ENCODE results near the gene SMG5.
"Not testable (repeated sequence)": the region's sequence is repeated elsewhere in the genome, so short reads cannot be mapped to it uniquely, and the experiment has no call there.

Gene SMG5, protein sequence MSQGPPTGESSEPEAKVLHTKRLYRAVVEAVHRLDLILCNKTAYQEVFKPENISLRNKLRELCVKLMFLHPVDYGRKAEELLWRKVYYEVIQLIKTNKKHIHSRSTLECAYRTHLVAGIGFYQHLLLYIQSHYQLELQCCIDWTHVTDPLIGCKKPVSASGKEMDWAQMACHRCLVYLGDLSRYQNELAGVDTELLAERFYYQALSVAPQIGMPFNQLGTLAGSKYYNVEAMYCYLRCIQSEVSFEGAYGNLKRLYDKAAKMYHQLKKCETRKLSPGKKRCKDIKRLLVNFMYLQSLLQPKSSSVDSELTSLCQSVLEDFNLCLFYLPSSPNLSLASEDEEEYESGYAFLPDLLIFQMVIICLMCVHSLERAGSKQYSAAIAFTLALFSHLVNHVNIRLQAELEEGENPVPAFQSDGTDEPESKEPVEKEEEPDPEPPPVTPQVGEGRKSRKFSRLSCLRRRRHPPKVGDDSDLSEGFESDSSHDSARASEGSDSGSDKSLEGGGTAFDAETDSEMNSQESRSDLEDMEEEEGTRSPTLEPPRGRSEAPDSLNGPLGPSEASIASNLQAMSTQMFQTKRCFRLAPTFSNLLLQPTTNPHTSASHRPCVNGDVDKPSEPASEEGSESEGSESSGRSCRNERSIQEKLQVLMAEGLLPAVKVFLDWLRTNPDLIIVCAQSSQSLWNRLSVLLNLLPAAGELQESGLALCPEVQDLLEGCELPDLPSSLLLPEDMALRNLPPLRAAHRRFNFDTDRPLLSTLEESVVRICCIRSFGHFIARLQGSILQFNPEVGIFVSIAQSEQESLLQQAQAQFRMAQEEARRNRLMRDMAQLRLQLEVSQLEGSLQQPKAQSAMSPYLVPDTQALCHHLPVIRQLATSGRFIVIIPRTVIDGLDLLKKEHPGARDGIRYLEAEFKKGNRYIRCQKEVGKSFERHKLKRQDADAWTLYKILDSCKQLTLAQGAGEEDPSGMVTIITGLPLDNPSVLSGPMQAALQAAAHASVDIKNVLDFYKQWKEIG

DNA sequence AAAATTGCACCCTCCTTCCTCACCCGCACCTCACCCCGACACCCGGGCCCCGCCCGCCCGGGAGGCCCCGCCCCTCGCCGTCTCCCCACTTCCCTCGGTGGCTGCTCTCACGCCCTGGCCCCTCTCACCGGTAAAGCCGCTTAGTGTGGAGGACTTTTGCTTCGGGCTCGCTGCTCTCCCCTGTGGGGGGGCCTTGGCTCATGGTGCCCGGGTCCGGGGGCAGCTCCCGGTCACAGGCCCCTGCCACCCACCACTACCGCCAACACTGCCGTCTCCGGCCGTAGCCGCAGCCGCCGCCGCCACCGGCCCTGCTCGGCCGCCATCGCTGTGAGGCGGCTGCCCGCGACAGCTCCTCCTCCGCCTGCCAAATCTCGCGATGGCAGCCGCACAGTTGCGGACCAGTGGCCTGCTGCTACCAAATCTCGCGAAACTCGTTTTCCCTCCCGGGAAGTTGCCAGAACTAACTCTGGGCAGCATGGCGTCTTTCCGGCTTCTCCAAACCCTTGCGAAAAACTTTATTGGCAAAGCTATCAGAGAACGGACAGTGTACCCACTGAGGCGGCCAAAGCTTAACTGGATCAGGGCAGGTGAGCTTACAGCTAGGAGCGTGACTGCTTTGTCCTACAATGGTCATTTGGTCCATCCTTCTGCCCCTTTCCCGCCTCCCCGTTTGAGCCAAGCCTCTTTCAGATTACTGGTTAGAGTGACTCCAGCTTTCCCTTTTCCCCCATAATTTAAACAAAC, at the start of gene SMG5:
Gene SMG5, minus strand, starts transcription at position 347 of the 744 bp plus-strand sequence. Its CDS starts 145 bp downstream, at position 202.
- peak; percentile 90 to 94 for DNase-seq

DNA sequence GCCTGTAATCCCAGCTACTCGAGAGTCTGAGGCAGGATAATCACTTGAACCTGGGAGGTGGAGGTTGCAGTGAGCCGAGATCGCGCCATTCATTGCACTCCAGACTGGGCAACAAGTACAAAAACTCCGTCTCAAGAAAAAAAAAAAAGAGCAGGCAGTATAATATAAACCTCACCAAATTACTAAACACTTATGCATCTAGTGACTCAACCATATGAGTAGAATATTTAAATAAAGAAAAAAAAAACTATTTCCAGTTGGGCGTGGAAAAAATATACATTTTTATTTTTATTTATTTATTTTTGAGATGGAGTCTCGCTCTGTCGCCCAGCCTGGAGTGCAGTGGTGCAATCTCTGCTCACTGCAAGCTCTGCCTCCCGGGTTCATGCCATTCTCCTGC, 40.6 kb upstream of the SMG5 start:
- DNase-seq = not testable (repeated sequence)

DNA sequence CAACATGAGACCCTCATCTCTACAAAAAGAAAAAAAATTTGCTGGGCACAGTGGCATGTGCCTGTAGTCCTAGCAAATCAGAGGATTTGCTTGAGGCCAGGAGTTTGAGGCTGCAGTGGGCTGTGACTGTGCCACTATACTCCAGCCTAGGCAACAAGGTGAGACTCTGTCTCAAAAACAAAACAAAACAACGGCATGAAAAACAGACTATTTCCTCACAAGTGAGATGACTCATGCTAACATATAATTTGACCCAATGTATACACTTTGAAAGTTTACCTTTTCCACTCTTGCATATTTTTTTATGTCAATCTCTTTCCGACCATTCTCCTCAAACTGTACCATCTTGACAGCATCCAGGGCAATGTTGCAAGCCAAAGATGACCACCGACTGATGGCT, 37.9 kb upstream of the SMG5 start:
- DNase-seq = no peak

DNA sequence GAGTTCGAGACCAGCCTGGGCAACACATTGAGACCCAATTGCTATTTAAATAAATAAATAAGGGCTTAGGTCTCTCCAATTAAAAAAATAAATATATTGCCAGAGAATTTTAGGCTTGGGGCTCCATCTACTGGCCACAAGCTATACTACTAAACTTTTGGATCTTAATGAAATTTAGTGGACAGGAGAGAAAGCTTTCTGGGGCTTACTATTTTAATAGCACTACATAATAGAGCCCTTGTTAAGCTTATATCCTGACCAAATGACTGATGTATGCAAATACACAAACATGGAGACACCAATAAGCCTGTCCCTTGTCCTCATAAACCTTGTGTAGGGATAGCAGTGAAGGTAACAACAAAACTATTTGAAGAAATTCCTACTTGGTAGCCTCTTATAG, 37.0 kb upstream of the SMG5 start:
- no peak for DNase-seq

DNA sequence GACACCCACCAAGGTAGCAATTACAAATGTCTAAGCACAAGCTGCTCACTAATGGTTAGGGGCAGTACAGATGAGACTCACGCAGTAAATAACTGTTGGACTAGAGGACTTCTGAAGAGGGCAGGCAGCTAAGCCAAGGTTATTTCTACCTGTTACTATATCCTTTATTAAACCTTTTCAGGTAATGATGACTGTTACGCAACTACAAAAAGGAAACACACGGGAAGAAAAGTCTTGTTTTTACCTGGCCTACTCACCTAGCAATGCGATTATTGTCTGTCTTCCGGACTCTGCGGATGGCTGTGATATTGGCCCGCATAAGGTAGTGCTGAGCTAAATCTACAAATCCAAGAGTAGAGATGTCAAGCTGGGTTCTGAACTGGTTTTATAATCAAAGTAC, 34.3 kb upstream of the SMG5 start:
- no peak for DNase-seq

DNA sequence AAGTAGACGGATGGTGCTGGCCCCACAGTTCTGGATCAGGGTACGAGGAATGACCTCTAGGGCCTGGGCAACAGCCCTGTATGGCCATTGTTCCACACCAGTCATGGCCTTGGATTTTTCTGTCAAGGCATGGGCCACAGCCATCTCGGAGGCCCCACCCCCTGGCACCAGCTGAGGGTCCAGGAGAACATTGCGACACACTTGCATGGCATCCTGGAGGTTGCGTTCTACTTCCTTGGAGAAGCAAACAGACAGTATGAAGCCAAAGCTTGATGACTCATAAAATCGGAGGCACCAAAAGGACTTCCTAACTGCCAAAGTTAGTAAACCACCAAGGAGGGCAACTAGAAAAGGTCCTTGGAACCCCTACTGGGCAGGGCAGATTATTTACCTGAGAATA, 28.3 kb upstream of the SMG5 start:
- DNase-seq = no peak

DNA sequence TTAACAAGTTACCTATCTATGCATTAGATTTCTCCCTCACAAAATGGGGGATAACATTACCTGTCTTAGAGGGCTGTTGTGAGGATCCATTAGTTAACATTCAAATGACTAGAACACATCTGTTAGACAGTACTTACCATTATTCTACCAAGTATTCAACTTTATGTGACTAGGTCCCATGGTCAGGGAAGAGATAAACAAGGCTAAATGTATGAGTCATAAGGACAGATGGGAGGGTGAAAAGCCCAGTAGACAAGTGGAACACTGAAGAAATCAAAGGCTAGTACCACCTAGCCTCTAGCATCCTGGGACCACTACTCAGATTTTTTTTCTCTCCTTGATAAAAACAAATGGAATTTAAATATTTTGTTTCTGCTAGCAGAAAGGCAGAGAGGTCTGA, 25.5 kb upstream of the SMG5 start:
- no peak for DNase-seq

DNA sequence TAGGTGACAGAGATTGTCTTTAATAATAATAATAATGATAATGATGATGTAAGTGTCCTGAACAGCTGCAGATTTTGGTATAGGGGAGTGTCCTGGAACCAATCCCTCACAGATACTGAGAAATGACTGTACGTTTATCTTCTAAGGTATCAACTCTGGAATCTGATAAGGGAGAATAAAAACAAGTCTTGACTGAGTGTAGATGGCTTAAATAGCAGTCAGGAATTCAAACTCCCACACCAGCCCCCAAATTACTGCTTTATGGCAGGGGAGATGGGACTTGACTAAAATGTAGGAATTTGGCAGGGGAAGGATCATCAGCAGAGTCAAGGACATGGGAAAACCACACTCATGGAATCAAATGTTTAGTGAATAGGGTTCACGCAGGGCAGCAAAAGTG, 22.6 kb upstream of the SMG5 start:
- DNase-seq = no peak

DNA sequence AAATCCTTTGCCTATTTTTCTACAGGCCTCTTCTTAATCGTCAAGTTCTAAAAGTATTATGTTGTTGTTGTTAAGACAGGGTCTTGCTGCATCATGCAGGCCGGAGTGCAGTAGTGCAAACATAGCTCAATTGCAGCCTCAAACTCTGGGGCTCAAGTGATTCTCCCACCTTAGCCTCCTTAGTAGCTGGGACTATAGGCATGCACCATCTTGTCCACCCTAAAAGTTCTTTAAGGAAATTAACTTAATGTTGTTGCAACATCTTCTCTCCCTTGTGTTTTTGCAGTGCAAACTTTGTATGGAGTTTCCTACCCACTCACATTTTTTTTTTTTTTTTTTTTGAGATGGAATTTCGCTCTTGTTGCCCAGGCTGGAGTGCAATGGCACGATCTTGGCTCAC, 20.6 kb upstream of the SMG5 start:
- DNase-seq = no peak

DNA sequence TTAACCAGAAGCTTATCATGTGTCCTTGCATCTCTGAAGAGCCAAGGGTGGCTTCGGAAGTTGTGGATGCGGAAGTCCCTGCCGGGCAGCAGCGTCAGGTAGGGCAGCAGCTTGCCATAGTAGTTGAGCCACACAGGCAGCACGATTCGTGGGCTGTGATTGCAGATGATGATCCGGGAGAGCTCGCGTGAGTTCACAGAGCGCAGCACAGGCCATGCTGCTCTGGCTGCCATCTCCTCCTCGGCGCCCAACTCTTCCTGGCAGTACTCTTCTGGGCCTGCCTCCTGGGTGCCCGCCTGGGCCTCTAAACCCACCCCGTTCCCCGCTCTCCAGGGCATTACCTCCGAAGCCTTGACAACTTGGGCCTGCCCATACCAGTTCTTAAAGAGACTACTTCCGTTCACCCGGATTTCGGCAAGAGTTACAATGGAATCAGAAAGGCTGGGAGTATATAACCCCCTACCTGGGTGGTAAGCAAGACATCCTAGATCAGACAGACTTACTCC, 16.3 kb upstream of the SMG5 start, which contains the start of gene VHLL:
Gene VHLL, minus strand, starts transcription at position 456 of the 506 bp plus-strand sequence. Its CDS starts 118 bp downstream, at position 338.
- DNase-seq = no peak

DNA sequence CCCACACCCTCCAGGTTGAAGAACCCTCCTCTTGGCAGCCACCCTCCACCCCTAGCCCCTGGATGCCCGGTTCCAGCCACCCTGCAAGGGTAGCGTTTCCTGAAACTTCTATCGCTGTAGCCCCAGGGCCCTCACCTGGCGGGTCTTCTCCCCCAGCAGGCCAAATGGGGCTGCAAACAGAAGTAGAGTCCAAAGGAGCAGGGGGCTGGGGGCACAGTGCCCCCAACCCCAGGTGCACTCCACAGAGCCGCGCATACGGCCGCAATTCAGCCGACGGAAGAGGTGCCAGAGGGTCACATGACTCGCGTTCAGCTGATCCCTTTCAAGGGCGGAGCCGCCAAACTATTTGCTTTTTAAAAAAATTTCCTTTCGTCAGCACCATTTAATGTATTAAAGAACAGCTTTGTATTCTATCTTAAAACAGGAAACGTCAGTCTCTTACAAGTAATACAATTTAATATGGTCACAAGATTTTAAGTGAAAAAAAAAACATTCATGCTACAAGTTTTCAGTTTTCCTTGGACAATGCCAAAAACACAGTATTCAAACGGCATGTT, 12.8 kb upstream of the SMG5 start, which contains the start of gene GLMP:
Gene GLMP, minus strand, starts transcription at position 289 of the 557 bp plus-strand sequence. Its CDS starts 34 bp downstream, at position 255.
- peak; percentile 33 to 50 for DNase-seq

DNA sequence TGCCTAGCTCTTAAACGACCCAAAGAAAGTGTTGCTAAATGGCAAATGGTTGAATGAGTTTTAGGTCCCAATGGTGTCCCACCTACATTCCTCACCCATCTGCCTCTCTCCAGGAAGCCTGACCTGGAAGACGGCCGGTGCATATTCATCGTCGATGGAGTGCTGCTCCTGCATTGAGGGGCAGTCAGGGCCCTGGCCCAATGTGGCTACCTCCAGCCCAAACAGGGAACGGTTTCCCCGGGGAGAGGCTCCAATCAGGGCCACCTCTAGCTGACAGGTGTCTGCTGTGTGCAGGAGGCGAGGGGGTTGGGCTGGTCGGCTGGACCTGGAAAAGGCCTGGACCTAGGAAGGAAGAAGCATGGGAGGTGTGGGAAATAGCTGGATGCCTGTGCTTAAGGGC, 11.3 kb upstream of the SMG5 start:
- no peak for DNase-seq

DNA sequence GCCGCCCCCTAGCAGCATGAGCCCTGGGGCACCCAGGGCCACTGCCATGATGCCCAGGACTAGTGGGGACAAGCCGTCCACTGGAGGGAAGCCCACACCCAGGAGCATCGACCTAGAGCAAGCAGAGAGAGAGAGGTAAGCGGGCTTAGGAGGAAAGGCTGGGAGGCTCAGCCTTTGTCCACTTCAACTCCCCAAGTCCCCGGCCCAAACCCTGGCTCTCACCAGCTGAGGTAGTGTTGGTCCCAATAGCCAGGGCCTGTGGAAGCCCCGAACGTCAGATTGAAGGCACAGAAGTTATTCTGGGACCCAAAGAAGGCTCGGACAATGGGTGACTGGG, 10.4 kb upstream of the SMG5 start:
- no peak for DNase-seq

DNA sequence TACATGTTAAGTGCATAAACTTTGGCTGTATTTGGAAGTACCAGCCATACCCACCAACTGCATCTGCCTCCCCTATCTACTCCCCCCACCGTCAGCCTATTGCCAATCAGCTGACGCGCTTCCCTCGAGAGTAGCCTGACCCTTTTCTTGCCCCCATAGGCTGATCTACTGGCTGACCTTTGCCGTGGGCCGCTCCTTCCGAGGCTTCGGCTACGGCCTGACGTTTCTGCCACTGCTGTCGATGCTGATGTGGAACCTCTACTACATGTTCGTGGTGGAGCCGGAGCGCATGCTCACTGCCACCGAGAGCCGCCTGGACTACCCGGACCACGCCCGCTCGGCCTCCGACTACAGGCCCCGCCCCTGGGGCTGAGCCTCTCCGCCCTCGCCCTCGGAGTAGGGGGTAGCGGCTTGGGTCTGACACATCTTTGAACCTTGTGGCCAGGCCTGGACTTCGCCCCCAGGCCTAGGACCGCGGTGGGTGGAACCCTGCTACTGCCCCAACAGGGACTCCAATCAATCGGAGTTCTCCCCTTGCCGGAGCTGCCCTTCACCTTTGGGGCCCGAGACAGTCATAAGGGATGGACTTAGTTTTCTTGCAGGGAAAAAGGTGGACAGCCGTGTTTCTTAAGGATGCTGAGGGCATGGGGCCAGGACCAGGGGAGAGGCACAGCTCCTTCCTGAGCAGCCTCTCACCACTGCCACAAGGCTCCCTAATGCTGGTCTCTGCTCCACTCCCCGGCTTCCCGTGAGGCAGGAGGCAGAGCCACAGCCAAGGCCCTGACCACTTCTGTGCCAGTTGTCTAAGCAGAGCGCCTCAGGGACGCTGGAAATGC, 8.8 kb upstream of the SMG5 start:
- DNase-seq = no peak

DNA sequence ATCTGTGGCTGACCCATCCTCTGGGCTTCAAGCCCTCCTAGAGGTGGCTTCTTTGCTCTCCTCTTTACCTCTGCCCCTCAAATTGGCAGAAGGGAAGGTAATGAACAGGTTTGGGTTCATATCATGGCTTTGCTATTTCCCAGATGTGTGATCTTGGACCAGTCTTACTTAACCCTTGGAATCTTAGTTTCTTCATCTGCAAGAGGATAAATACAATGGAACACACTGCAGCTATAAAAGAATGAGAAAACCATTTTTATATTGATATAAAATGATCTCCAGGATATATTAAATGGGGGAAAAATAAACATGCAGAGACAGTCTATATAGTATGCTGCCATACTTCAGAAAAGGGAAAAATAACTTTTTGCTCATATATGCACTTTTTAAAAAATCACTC, 7.2 kb upstream of the SMG5 start:
- DNase-seq = no peak

DNA sequence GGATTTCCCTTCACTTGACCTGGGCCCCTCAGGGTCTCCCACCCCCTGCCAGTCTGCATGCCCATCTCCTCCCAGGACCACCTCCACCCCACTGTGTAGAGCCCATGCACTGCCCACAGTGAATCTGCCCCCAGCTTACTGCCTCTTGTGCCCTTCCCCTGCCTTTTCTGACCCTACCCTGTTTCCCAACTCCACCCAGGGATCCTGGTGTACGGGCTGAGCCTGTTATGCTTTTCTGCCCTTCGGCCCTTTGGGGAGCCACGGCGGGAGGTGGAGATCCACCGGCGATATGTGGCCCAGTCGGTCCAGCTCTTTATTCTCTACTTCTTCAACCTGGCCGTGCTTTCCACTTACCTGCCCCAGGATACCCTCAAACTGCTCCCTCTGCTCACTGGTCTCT, 3.4 kb upstream of the SMG5 start:
- no peak for DNase-seq

DNA sequence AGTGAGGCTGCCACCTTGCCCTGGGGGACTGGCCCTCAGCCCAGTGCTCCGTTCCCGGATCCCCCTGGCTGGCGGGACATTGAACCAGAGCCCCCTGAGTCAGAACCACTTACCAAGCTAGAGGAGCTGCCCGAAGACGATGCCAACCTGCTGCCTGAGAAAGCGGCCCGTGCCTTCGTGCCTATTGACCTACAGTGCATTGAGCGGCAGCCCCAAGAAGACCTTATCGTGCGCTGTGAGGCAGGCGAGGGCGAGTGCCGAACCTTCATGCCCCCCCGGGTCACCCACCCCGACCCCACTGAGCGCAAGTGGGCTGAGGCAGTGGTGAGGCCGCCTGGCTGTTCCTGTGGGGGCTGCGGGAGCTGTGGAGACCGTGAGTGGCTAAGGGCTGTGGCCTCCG, 2.8 kb upstream of the SMG5 start:
- no peak for DNase-seq

DNA sequence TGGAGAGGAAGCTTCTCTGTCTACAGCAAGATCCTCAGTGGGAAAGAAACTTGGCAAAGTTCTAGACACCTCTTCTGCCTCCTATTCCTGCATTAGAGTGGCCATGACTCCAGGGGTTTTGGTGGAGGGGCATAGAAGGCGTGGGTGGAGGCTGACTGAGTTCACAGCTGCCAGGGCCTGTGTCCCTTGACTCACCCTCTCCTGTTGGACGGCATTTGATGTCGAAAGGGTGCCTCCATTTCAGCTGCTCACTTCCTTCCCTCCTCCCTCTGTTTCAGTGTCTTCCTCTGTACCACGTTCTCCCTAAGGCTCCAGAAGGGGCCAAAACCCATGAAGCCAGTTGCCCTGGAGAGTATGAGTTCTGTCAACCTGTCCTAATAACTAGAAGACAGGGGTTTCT, 2.1 kb upstream of the SMG5 start:
- DNase-seq = no peak

DNA sequence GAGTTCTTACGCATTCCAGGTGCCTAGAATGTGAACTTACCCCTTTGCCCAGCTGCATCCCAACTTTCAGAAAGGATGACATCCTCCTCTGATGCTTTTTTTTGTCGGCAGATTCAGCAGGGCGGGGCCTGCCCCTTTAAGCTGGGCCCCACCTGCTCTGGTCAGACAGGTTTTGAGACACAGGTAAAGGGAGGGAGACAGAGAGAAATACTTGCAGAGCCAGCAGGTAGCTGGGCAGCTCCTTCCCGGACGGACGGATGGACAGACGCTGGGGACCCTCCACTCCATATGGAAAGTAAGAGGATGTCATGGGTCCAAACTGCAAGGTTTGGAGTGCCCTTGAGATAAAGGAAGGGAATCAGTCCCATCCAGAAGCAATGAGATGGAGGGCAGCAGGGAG, 1.5 kb upstream of the SMG5 start, which contains the start of gene TMEM79:
Gene TMEM79, plus strand, starts transcription at position 214 of the 400 bp plus-strand sequence. CDS start 902 bp downstream, outside the sequence.
- DNase-seq = no peak

DNA sequence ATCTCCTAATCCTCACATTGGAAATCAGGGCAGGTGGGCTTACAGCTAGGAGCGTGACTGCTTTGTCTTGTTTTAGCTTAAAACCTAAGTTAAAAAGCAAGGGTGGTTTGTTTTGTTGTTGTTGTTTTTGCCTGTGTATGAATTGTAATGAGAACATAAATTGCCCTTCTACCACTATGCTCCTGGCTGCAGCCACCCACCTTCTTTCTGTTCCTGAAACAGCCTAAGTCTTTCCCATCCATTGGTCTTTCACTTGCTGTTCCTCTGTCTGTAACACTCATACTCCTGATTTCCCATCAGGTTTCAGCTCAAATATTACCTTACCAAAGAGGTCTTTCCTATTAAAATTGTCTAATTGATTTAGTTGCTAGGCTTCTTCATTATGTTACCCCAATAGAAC, 896 bp upstream of the SMG5 start:
- DNase-seq = no peak
